NB4 (cell line): Measurements from ENCODE around the gene LIAS.
"Not testable (repeated sequence)": the region's sequence is repeated elsewhere in the genome, so short reads cannot be mapped to it uniquely, and the experiment has no call there.

Experiments used
- DNase-seq: peaks from one replicate; pipeline ENCODE4 v3.0.0; 2010; ENCODE audit warnings: low read depth
- H3K4me3 ChIP-seq: one replicate; pipeline ENCODE4 v1.5.1; 2011; ENCODE audit warnings: mild to moderate bottlenecking, low read depth, low read length, moderate library complexity
- CTCF ChIP-seq: IDR thresholded peaks from one replicate; pipeline ENCODE4 v1.5.1; 2012; ENCODE audit warnings: low read depth, low read length
- MYC ChIP-seq: IDR thresholded peaks from 2 replicates; pipeline ENCODE4 v1.6.1; 2011; ENCODE audit warnings: low read depth, low read length
- POLR2A ChIP-seq: IDR thresholded peaks from 2 replicates; pipeline ENCODE4 v1.6.1; 2011; ENCODE audit warnings: mild to moderate bottlenecking; ENCODE audit not compliant: insufficient read length; ENCODE audit errors: extremely low read depth
- TF ChIP-seq, protein P1 (sequence below): IDR thresholded peaks from 2 replicates; pipeline ENCODE4 v1.6.1; 2011; ENCODE audit warnings: low read depth, low read length

LIAS gene

GRCh38 chr4:39498727-39499020, 39.8 kb downstream of the LIAS start:
- H3K4me3 ChIP-seq = no peak overlapping the region
- DNase-seq = no peak
- TF ChIP-seq MYC (no peak), POLR2A (no peak), CTCF (no peak)
- TF ChIP-seq, protein P1, sequence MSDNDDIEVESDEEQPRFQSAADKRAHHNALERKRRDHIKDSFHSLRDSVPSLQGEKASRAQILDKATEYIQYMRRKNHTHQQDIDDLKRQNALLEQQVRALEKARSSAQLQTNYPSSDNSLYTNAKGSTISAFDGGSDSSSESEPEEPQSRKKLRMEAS = no peak

GRCh38 chr4:39502019-39502663, 43.3 kb downstream of the LIAS start:
- TF ChIP-seq CTCF = no peak
- TF ChIP-seq, protein P1 = no peak
- no peak for TF ChIP-seq MYC
- TF ChIP-seq POLR2A = no peak
- DNase-seq = no peak
- no peak overlapping the region for H3K4me3 ChIP-seq

DNA sequence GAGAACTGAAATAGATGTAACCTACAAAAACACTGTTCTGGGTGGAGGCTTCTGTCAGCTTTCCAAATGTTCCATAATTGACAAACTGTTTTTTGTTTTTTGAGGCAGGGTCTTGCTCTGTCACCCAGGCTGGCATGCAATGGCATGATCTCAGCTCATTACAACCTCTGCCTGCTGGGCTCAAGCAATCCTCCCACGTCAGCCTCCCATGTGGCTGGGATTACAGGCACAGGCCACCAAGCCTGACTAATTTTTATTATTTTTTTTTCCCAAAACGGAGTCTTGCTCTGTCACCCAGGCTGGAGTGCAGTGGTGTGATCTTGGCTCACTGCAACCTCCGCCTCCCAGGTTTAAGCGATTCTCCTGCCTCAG, 43.8 kb downstream of the LIAS start:
- not testable (repeated sequence) for DNase-seq, H3K4me3 ChIP-seq

DNA sequence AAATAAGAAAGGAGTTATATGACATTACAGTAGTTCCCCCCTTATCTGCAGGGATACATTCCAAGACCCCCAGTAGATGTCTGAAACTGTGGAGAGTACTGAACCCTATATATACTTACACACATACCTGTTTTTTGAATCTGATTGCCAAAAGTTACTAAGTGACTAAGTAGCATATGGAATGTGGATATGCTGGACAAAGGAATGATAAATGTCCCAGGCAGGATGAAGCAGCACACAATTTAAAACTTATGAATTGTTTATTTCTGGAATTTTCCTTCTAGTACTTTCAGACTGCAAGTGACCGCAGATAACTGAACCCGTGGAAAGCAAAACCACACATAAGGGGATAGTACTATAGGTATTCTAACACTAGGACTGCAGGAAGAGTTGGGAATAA, 45.7 kb downstream of the LIAS start:
- TF ChIP-seq, protein P1 = no peak

DNA sequence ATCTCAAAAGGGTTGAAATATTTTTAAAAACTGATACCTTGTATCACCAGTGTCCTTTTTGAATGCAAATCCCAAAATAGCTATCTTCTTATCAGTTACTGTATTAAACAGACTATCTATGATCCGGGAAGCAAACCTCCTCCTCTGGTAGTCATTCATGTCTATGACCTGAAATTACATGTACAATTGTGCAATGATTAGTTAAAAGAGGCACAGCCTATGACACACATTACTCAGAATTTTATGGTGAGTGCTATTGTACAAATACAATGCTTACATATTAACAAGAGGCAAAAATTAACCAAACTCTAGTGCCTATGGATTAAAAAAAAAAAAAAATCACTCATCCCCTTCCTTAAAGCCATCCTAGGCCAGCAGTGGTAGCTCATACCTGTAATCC, 46.7 kb downstream of the LIAS start:
- TF ChIP-seq CTCF (no peak), MYC (no peak), POLR2A (no peak)
- TF ChIP-seq, protein P1 = no peak
- DNase-seq = no peak
- H3K4me3 ChIP-seq = no peak overlapping the region

More for the DNA sequence above, 45.7 kb downstream of the LIAS start:
- DNase-seq = no peak
- no peak overlapping the region for H3K4me3 ChIP-seq

GRCh38 chr4:39510348-39510929, 51.6 kb downstream of the LIAS start:
- no peak overlapping the region for H3K4me3 ChIP-seq
- DNase-seq = no peak
- TF ChIP-seq, protein P1 = no peak
- TF ChIP-seq MYC (no peak), CTCF (no peak), POLR2A (no peak)

GRCh38 chr4:39514266-39514665, 55.4 kb downstream of the LIAS start:
- not testable (repeated sequence) for H3K4me3 ChIP-seq, DNase-seq

- DNase-seq = peak; percentile 20
- TF ChIP-seq, protein P1 = no peak
- TF ChIP-seq CTCF (no peak), POLR2A (no peak), MYC (no peak)
- H3K4me3 ChIP-seq = no peak overlapping the region
Observed at GRCh38 chr4:39514888-39515401, 56.1 kb downstream of the LIAS start.

- H3K4me3 ChIP-seq, DNase-seq: not testable (repeated sequence)
Observed at GRCh38 chr4:39515669-39516401, 57.0 kb downstream of the LIAS start.
